ENCODE results near the gene DSCAML1. TPM values are rescaled to one million over a fixed set of nuclear protein-coding genes. Genes with fewer than 3 reads are reported as not detected.
A peak's percentile ranks its signal among the peaks of the same experiment; 100 is the strongest.

DSCAML1 gene
- total RNA-seq, 4 donors from 2014 or later = 0.29 to 29.1 (median 3.4) TPM

DNA sequence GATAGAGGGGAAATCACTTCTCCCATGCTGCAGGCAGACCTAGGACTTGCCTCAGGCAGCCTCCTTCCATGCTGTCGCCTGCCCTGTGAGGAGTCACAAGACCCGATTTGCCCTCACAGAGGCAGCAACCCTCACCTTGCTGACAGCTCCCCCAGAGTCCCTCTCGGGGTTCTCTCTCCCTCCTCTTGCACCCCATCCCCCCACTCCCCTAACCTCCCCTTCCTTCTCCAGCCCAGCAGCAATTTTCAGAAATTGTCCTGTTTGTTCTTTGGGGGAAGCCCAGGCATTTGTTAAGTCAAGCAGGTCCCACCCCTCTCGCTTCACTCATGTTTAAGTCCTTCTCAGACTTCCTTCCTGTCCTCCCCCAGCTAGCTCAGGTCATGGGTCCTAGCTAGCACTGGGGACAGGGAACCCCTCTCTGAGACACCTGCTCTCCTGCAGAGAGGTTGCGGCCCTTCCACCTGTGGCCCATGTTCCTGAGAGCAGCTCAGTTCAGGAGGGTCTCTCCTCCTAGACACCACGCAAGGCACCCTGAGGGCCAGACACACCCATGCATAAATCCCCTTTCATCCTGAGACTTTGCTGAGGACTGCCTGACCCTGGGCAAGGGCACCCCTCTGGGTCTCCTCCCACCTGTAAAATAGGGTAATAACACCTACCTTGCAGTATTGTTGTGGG, 33.8 kb upstream of the DSCAML1 start:
- H3K27me3 ChIP-seq = no peaks in the 10 kb centered on the region
- H3K36me3 ChIP-seq = no peaks in the 10 kb centered on the region
- H3K4me3 ChIP-seq = no peak overlapping the region
- TF ChIP-seq, protein P1, sequence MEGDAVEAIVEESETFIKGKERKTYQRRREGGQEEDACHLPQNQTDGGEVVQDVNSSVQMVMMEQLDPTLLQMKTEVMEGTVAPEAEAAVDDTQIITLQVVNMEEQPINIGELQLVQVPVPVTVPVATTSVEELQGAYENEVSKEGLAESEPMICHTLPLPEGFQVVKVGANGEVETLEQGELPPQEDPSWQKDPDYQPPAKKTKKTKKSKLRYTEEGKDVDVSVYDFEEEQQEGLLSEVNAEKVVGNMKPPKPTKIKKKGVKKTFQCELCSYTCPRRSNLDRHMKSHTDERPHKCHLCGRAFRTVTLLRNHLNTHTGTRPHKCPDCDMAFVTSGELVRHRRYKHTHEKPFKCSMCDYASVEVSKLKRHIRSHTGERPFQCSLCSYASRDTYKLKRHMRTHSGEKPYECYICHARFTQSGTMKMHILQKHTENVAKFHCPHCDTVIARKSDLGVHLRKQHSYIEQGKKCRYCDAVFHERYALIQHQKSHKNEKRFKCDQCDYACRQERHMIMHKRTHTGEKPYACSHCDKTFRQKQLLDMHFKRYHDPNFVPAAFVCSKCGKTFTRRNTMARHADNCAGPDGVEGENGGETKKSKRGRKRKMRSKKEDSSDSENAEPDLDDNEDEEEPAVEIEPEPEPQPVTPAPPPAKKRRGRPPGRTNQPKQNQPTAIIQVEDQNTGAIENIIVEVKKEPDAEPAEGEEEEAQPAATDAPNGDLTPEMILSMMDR (IDR thresholded peaks at IDR 0.05) = no peak
- TF ChIP-seq POLR2A (IDR thresholded peaks at IDR 0.05) = no peak
- H3K4me1 ChIP-seq = no peaks in the 10 kb centered on the region
- H3K9me3 ChIP-seq = no peaks in the 10 kb centered on the region
- intact Hi-C loops (cut with DNase I; ENCODE audit: low total_unique reads) = no loop called here
- peak; percentile 8 to 13 for DNase-seq
- no peak overlapping the region for H3K27ac ChIP-seq

DNA sequence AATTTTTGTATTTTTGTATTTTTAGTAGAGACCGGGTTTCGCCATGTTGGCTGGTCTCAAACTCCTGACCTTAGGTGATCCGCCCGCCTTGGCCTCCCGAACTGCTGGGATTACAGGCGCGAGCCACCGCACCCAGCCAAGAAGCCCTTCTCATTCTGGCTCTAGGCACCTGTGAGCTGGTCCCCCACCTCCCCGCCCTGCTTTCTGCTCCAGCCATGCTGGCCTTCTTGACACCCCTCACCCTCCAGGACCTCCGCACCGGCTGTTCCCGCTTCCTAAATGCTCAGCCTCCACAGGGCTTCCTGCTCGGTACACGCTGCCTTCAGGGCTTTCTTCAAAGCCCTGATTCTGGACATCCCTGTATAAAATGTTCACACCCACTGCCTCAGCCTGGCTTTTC, 33.1 kb upstream of the DSCAML1 start:
- intact Hi-C loops (cut with DNase I; ENCODE audit: low total_unique reads) = no loop called here
- Histone ChIP-seq H3K4me3 (no peak overlapping the region), H3K27me3 (no peaks in the 10 kb centered on the region), H3K27ac (no peak overlapping the region), H3K9me3 (no peaks in the 10 kb centered on the region), H3K36me3 (no peaks in the 10 kb centered on the region), H3K4me1 (no peaks in the 10 kb centered on the region)
- peak; percentile 10 to 11 for DNase-seq
- TF ChIP-seq POLR2A (IDR thresholded peaks at IDR 0.05) = no peak
- TF ChIP-seq, protein P1 (IDR thresholded peaks at IDR 0.05) = no peak

DNA sequence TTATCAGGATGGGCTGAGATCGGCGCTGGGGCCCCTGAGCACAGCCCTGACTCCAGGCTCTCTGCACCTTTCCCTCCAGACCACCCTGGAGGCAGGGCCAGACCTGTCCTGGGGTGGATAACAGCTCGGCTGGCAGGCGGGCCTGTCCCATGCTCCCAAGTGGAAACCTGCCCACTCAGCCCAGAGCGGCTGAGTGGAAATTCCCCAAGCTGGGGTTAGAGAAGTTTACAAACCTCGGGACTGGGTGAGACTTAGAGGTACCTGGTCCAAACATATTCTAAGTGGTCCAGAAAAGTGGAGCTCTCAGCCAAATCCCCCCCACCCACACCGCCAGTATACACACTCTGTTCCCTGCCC, 32.3 kb upstream of the DSCAML1 start:
- H3K4me1 ChIP-seq = no peaks in the 10 kb centered on the region
- H3K36me3 ChIP-seq = no peaks in the 10 kb centered on the region
- no peaks in the 10 kb centered on the region for H3K27me3 ChIP-seq
- TF ChIP-seq, protein P1 (IDR thresholded peaks at IDR 0.05) = no peak
- no peak for TF ChIP-seq POLR2A (IDR thresholded peaks at IDR 0.05)
- intact Hi-C loops (cut with DNase I; ENCODE audit: low total_unique reads) = no loop called here
- H3K27ac ChIP-seq = no peak overlapping the region
- DNase-seq = peak in 1 of 2 donors; percentile 29
- no peaks in the 10 kb centered on the region for H3K9me3 ChIP-seq
- no peak overlapping the region for H3K4me3 ChIP-seq

DNA sequence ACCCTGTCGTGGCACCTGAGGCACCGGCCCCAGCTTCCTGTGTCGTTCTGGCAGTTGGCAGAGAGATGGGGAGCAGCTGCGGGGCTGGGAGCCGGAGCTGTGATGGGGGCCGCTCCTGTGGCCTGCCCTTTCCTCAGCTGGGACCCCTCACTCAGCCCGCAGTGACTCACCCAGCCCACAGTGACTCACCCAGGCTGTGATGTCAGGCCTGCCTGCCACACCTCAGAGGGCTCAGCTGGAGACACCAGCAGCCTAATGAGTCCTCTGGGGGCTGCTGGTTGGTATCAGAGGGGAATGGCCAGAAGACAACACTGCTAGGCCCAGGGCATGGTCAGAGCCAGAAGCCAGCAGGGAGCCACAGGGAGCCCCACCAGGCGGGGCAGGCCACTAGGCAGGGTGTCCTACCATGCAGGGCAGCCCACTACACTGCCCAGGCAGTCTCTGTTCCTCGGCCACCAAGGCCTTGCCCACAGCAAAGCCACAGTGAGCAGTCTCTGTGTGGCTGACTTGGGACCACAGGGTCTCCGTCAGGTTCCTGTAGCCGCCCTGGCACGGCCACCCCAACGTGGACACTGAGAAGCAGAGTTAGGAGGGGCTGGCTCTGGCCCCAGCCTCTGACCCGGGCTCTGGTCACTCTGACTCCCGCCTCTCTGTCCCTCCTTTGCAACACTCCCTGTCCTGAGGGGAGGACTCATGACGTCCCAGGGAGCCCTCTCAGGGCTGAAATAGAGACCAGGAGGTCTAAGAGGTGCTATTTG, 31.8 kb upstream of the DSCAML1 start:
- H3K4me1 ChIP-seq = no peaks in the 10 kb centered on the region
- intact Hi-C loops (cut with DNase I; ENCODE audit: low total_unique reads) = no loop called here
- DNase-seq = peak; percentile 48 to 64
- no peaks in the 10 kb centered on the region for H3K36me3 ChIP-seq
- TF ChIP-seq, protein P1 (IDR thresholded peaks at IDR 0.05) = no peak
- TF ChIP-seq POLR2A (IDR thresholded peaks at IDR 0.05) = no peak
- H3K27me3 ChIP-seq = no peaks in the 10 kb centered on the region
- no peaks in the 10 kb centered on the region for H3K9me3 ChIP-seq
- no peak overlapping the region for H3K4me3 ChIP-seq
- H3K27ac ChIP-seq = peak overlapping the region in 1 of 2 donors; percentile 10

Measured in uterus (tissue), 4 donors.